NCI-H524 (cell line): ENCODE measurements around the gene SLK.

Source experiments
- DNase-seq, 2 experiments: peaks; one replicate each; lab custom pipeline; 2025; lab: John Stamatoyannopoulos, UW

Gene SLK

GRCh38 chr10:104033966-104034365 is 67.0 kb downstream of the SLK start:
- DNase-seq: no peak

GRCh38 chr10:104034401-104035193 is 67.7 kb downstream of the SLK start:
- DNase-seq: no peak

DNA sequence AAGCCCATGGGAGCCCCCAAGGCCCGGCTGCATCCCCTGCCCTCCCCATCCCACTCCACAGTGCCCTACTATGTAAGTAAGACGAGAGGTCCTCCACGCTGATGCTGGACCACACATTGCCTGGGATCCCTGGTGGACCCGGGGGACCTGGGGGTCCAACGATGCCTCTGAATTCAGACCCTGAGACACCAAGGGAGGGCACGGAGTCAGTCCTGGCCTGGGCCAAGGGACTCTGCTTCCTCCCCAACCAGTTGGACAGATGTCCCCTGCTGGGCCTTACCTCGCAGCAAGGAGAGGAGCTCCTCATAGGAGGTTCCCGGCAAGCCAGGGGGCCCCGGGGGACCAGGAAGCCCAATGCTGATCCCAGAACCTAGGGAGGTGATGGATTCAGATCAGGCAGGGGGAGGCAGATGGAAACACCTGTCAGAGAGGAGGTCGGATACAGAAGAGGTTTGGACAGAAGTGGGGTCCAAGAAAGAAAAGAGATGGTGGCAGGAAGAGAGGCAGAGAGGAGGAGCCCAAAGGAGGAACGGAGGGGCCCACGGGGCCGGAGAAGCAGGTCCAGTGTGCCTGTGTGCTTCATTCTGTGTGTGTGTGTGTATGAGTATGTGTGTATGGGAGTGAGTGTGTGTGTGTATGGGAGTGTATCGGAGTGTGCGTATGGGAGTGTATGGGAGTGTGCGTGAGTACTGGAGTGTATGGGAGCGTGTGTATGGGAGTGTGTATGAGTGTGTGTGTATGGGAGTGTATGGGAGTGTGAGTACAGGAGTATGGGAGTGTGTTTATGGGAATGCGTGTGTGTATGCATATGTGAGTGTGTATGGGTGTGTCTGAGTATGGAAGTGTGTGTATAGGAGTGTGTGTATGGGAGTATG is 68.5 kb downstream of the SLK start:
- DNase-seq: no peak

DNA sequence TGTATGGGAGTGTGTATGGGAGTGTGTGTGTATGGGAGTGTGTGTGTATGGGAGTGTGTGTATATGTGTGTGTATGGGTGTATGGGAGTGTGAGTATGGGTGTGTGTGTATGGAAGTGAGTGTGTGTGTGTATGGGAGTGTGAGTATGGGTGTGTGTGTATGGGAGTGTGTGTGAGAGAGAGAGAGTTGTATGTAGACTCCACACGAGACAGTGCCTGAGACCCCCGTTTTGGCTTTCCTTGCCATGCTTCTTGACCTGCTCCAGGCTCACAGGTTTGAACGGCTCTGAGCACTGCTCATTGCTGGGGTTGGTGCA is 69.1 kb downstream of the SLK start:
- no peak for DNase-seq

- DNase-seq: no peak
Measured at GRCh38 chr10:104036518-104037260, 69.7 kb downstream of the SLK start.

DNA sequence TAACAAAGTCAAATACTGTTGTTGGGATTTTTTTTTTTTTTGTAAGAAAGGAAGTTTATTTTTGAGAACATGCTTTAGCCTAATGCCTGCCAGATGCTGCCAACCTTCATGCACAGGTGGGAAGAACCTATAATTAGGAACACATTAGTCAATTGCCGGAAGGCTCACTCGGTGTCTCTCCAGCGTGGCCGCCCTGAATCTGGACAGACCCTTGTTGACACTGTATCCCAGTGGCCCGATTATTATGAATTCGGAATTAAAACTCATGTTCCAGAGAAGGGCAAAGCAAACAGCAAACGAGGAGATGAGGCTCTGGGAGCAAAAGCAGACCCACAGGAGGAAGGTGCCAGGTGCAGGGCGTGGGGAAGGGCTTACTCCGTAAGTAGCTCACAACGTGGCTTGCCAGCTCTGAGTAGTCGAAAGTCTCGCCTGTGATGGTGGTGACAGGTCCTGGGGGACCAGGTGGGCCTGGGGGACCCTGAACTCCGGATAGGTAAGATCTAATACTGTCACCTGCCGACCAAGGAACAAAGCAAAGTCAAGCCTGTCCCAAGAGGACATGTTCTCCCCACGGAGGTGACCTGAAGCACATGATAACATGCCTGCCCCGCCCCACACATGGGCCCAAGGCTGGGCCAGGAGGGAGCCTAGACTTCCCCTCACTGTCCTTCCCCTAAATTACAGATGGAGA is 70.5 kb downstream of the SLK start:
- DNase-seq: no peak

- DNase-seq: no peak
Measured at GRCh38 chr10:104038537-104038936, 71.6 kb downstream of the SLK start.

DNA sequence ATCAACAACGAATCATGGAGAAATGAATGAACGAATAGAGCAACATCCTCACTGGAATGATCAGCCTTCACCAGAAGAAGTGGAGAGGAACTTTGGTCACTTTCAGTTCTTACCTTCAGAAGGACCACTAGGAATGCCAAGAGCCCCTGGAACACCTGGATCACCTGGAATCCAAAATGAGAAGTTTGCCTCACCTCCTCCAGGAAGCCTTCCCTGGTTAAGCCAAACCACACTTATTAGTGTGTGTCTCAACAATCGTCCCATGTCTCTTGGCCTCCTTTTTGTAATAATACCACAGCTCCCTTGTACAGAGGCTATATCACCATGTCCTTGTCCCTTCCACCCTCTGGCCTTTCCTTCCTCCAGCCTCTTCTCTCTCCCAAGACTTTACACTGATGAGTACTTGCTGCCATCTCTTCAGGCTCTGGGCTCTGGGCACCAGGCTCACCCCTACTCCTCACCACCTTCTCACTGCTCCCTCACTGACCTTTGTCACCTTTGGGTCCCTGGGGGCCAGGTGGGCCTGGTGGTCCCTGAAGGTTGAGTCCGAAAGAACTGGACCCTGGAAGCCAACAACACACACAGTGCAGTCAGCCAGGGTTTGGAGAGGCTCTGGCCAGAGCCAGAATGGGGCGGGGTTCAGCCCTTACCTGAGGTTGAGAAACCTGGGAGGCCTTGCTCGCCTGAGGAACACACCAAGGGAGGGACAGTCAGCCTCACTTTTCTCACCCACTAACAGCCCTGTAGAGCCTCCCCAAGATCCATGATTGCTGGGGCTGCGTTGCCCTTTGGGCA is 72.2 kb downstream of the SLK start:
- DNase-seq: no peak

DNA sequence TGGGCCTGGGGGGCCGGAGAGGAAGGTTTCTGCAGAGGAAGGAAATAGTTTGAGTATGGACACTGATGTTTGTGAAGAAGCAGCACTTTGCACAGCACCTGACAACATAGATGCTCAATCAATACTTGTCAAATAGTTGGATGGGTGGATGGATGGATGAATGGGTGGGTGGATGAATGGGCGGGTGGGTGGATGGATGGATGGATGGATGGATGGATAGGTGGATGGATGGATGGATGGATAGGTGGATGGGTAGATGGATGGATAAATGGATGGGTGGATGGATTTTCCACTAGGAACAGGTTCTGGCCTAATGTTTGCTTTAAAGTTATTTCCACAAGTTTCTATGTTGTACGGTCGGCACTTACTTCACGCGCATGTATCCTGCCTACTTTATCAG is 73.4 kb downstream of the SLK start:
- DNase-seq: no peak

DNA sequence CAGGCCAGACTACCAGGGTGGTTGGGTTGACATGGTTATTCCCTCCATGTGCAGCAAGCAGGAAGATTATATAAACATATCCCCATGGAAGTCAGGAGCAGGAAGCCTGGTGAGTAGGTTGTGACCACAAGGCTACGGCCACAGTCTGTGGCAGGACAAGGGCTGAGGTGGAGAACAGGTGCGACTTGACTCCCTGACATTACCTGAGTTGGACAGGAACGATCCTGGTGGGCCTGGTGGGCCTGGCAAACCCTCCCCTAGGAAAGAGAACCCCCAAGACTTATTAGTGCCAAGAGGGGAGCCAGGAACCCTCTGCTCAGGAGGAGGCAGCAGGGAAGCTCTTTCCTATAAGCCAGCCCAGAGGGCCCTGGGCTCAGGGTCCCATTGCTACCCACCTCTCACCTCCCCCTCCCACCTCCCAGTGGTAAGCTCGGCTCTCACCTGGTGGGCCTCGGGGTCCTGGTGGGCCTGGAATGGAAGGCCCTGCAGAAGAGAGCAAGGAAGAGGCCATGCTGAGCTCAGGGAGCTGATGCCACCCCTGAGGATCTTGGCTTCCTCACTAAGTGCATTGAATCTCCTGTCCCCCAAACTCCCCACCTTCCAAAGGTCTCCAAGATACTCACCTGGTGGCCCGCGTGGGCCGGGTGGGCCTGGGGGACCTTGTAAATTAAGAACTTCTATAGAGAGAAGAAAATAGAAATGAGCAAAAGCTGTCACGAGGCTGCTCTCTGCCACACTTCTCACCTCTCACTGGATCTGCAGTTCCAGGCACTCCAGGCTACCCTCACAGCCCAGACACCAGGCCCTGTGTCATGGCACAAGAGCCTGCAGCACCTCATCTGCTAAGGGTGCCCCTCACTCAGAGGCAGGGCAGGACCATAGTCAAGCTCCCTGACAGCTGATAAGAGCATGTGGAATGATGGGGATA is 74.2 kb downstream of the SLK start:
- no peak for DNase-seq

DNA sequence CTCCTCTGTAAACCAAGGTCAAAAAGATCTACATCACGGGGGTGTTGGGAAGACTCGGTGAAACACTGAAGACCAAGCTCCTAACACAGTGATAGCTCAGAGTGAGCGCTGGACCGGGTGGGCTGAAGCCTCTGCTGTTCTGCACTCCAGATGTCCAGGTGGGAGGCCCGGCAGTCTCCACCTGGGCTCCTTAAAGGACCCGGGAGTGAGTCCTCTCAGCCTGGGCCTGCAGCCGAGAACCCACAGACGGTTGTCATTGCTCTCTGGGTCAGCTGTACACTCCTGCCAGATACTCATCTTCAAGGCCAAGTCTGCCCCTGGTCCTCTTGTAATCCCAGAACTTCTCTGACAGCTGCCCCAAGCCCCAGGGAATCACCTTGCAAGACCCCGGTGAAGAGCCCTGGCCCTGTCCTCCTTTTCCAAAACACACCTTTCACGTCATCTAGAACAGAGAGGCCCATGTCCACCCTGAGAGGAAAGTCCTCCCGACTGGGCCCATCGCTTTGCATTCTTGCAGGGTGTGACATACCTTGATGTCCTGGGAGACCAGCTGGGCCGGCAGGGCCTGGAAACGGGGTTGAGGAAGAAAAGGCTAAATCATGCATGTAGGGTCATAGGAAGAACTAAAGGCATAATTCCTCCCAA is 75.1 kb downstream of the SLK start:
- DNase-seq: no peak

- no peak for DNase-seq
Measured at GRCh38 chr10:104043185-104043830, 76.4 kb downstream of the SLK start.

GRCh38 chr10:104043854-104044253 is 76.9 kb downstream of the SLK start:
- no peak for DNase-seq

- peak in 1 of 2 experiments; percentile 13 for DNase-seq
Measured at GRCh38 chr10:104045151-104046089, 78.5 kb downstream of the SLK start.

DNA sequence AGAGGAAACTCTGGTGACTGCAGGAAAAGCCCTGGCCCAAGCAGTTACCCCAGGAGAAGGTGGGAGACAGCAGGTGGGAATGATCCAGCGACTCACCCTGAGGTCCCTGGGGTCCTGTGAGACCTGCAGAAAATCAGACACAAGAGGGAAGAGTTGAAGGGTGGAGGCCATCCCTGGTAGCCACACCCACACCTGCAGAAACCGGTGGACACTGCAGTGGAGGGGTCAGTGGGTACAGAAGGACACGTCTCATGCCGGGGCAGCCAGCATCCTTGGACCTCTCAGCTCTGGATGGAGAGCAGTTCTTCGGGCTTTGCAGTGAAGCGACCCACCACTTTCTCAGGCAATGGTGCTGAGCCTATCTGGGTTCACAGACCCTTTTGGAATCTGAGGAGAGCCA is 79.7 kb downstream of the SLK start:
- no peak for DNase-seq

DNA sequence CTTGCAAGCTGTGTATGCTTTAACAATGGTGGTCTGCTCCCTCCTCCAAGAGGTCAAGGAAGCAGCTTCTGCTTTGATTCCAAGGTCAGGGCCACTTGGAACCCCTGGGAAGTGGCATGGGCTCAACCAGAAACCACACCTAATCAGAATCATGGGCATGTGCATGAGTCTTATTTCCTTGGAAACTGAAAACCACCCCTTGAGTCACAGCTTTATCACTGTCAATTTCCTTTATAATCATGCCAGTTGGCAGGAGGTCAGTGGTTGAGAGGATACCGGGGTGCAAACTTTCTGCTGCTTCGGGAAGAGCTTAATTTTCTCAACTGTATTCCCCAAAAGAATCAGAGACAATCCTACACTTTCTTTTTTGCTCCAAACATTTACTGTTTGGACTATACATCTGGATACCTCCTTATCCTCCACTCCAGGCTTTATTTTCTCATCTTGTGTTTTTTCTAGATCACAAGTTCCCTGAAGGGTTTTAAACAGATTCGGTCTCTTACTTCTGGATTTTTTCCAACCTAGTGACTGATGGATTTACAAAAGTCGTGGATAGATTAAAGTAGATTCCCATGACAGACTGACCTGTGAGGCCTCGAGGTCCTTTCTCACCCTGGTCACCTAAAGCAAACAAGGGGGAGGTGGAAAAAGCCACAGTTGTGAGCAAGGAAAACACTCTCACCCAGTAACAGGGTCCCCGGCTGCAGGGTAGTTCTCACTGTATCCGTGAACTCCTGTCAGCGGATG is 82.7 kb downstream of the SLK start:
- DNase-seq: no peak

- DNase-seq: no peak
Measured at GRCh38 chr10:104052431-104052830, 85.5 kb downstream of the SLK start.
